Lower lobe of right lung (tissue), 2 donors: Measurements from ENCODE around the gene CIAO2B. TPM values are rescaled to one million over a fixed set of nuclear protein-coding genes. Genes with fewer than 3 reads are reported as not detected.
"Not testable (repeated sequence)": the region's sequence is repeated elsewhere in the genome, so short reads cannot be mapped to it uniquely, and the experiment has no call there.

ENCODE experiments used
- ATAC-seq, 2 donors: fragments of 200-7000 bp; cut with Tn5 transposase; one replicate each; pipeline ENCODE4 v1.9.1; 2020 to 2022; ENCODE audit warnings: mild to moderate bottlenecking in 2 of 2, moderate library complexity in 2 of 2
- DNase-seq: peaks from one replicate; pipeline ENCODE4 v3.0.0-alpha.2; 2020
- H3K27ac ChIP-seq: fragments of 200-600 bp; one replicate; pipeline ENCODE4 v1.8.0; 2022
- H3K27me3 ChIP-seq: fragments of 200-600 bp; one replicate; pipeline ENCODE4 v1.8.0; 2022; ENCODE audit warnings: low read depth
- H3K36me3 ChIP-seq: fragments of 200-600 bp; one replicate; pipeline ENCODE4 v1.8.0; 2022; ENCODE audit warnings: mild to moderate bottlenecking
- H3K4me1 ChIP-seq: fragments of 200-600 bp; one replicate; pipeline ENCODE4 v1.8.0; 2022
- H3K4me3 ChIP-seq: fragments of 200-600 bp; one replicate; pipeline ENCODE4 v1.8.0; 2022; ENCODE audit warnings: mild to moderate bottlenecking
- H3K9me3 ChIP-seq: fragments of 200-600 bp; one replicate; pipeline ENCODE4 v1.8.0; 2022
- CTCF ChIP-seq: fragments of 200-600 bp; IDR thresholded peaks from one replicate; pipeline ENCODE4 v1.8.0; 2022; ENCODE audit warnings: antibody characterized with exemption, mild to moderate bottlenecking
- intact Hi-C: fragments of 100-400 bp; cut with DNase I; formaldehyde crosslinking; loops from one replicate; pipeline ENCODE4 v1.11.0; 2022
- total RNA-seq: library from RNA; stranded (reverse); fragmentation: NEBNext Ultra II Directional; extraction: Animal tissue kit (Norgen Biotek cat#: 25700); gene quantifications from one replicate; pipeline ENCODE4 v1.2.1, GENCODE V29; 2021
- donor health status: DM: no; HTN: yes; CAD: no; lungs with severe emphysema.

CIAO2B gene
- total RNA-seq, 1 donor from 2014 or later = 76.8 TPM

GRCh38 chr16:66959704-66960161 lies 25.5 kb upstream of the CIAO2B start:
- Histone ChIP-seq H3K36me3 (no peaks in the 10 kb centered on the region), H3K27me3 (no peaks in the 10 kb centered on the region), H3K9me3 (no peaks in the 10 kb centered on the region), H3K27ac (no peak overlapping the region), H3K4me1 (peaks cover 5% of the 10 kb centered on the region), H3K4me3 (no peak overlapping the region)
- intact Hi-C loops = no loop called here
- DNase-seq (peak; percentile 71), ATAC-seq (peak; percentile 32 to 59)
- TF ChIP-seq CTCF = no peak

- H3K4me1 ChIP-seq = peaks cover 5% of the 10 kb centered on the region
- H3K4me3 ChIP-seq = no peak overlapping the region
- no peaks in the 10 kb centered on the region for H3K36me3 ChIP-seq
- no peaks in the 10 kb centered on the region for H3K9me3 ChIP-seq
- H3K27ac ChIP-seq = no peak overlapping the region
- no peak for TF ChIP-seq CTCF
- ATAC-seq (no peak), DNase-seq (no peak)
- intact Hi-C loops = no loop called here
- no peaks in the 10 kb centered on the region for H3K27me3 ChIP-seq
Measured at GRCh38 chr16:66958857-66959703, 24.9 kb upstream of the CIAO2B start.

- DNase-seq, H3K4me1 ChIP-seq, H3K36me3 ChIP-seq, ATAC-seq, intact Hi-C loops, H3K27me3 ChIP-seq, H3K27ac ChIP-seq, H3K4me3 ChIP-seq, H3K9me3 ChIP-seq: not testable (repeated sequence)
Measured at GRCh38 chr16:66956154-66956457, 21.9 kb upstream of the CIAO2B start.

- H3K4me3 ChIP-seq, H3K4me1 ChIP-seq, ATAC-seq, H3K27ac ChIP-seq, H3K36me3 ChIP-seq, H3K9me3 ChIP-seq, intact Hi-C loops, H3K27me3 ChIP-seq, DNase-seq: not testable (repeated sequence)
Measured at GRCh38 chr16:66955363-66956153, 21.4 kb upstream of the CIAO2B start.

- H3K4me3 ChIP-seq = no peak overlapping the region
- H3K9me3 ChIP-seq = no peaks in the 10 kb centered on the region
- peaks cover 11% of the 10 kb centered on the region for H3K27me3 ChIP-seq
- peak; percentile 70 for DNase-seq
- H3K27ac ChIP-seq = no peak overlapping the region
- intact Hi-C loops = no loop called here
- TF ChIP-seq CTCF = peak; percentile 83
- no peaks in the 10 kb centered on the region for H3K4me1 ChIP-seq
- no peaks in the 10 kb centered on the region for H3K36me3 ChIP-seq
- peak; percentile 87 to 89 for ATAC-seq
Measured at GRCh38 chr16:66954097-66954659, 20.0 kb upstream of the CIAO2B start.

GRCh38 chr16:66953462-66954096 lies 19.4 kb upstream of the CIAO2B start:
- H3K4me3 ChIP-seq = no peak overlapping the region
- no peak for TF ChIP-seq CTCF
- no peaks in the 10 kb centered on the region for H3K9me3 ChIP-seq
- no peak for ATAC-seq
- DNase-seq = no peak
- peaks cover 17% of the 10 kb centered on the region for H3K27me3 ChIP-seq
- H3K4me1 ChIP-seq = peaks cover 6% of the 10 kb centered on the region
- no peaks in the 10 kb centered on the region for H3K36me3 ChIP-seq
- intact Hi-C loops = no loop called here
- H3K27ac ChIP-seq = no peak overlapping the region
